H1 (cell line): ENCODE results near the gene TMEM163. TPM values are rescaled to one million over a fixed set of nuclear protein-coding genes. Genes with fewer than 3 reads are reported as not detected.

Experiments used
- CTCF ChIA-PET: fragments of 300-600 bp; sonication (Branson Sonifier 250); formaldehyde crosslinking; loops from one replicate; lab custom pipeline; 2021; ENCODE audit not compliant: partially characterized antibody; lab: Charles Lee
- POLR2A ChIA-PET: fragments of 300-600 bp; sonication (Branson Sonifier 250); formaldehyde crosslinking; loops from one replicate; lab custom pipeline; 2021; ENCODE audit warnings: inconsistent platforms; ENCODE audit not compliant: partially characterized antibody; lab: Charles Lee
- DNase-seq, 2 experiments: peaks; one replicate each; pipeline versions ENCODE4 v3.0.0 to v3.0.0-alpha.2; 2010 to 2022; ENCODE audit warnings: low spot score in 2 of 2, low read depth in 1 of 2, mixed read lengths in 1 of 2
- FAIRE-seq: peaks from 2 replicates; lab custom pipeline; 2011; peaks lifted over from hg19 to GRCh38; lab: Jason Lieb, UNC
- H2AFZ ChIP-seq: 2 replicates; pipeline ENCODE4 v1.8.1; 2012; ENCODE audit warnings: low read length, inconsistent platforms
- H2AK5ac ChIP-seq: 2 replicates; pipeline ENCODE4 v1.6.1; 2013; ENCODE audit warnings: low read depth, low read length
- H2BK120ac ChIP-seq: replicated peaks from 2 replicates; pipeline ENCODE3; 2013; ENCODE audit warnings: low read depth, low read length, inconsistent platforms
- H2BK12ac ChIP-seq: 2 replicates; pipeline ENCODE4 v1.6.1; 2013; ENCODE audit warnings: low read depth, low read length
- H2BK15ac ChIP-seq: 2 replicates; pipeline ENCODE4 v1.6.1; 2013; ENCODE audit warnings: low read length
- H2BK20ac ChIP-seq: 2 replicates; pipeline ENCODE4 v1.6.1; 2013; ENCODE audit warnings: low read length
- H2BK5ac ChIP-seq: 2 replicates; pipeline ENCODE4 v1.6.1; 2013; ENCODE audit warnings: low read depth, low read length
- H3K14ac ChIP-seq: 2 replicates; pipeline ENCODE4 v1.6.1; 2013; ENCODE audit warnings: inconsistent platforms; ENCODE audit not compliant: insufficient read length
- H3K18ac ChIP-seq: 2 replicates; pipeline ENCODE4 v1.6.1; 2013; ENCODE audit warnings: low read length; ENCODE audit errors: extremely low read depth
- H3K23ac ChIP-seq: 2 replicates; pipeline ENCODE4 v1.6.1; 2013; ENCODE audit warnings: inconsistent platforms; ENCODE audit not compliant: insufficient read length
- H3K23me2 ChIP-seq: 2 replicates; pipeline ENCODE4 v1.6.1; 2013; ENCODE audit warnings: low read depth, low read length
- H3K27ac ChIP-seq: 2 replicates; pipeline ENCODE4 v1.6.1; 2011; ENCODE audit warnings: low read depth, low read length, inconsistent platforms
- H3K27me3 ChIP-seq, 4 experiments: replicated peaks in 1 of 4; 1 replicate in 1 of 4; 2 replicates in 3 of 4; pipeline versions ENCODE4 v1.6.1 to v1.8.1; 2011 to 2013; ENCODE audit warnings: low read length in 3 of 4, mild to moderate bottlenecking in 3 of 4, inconsistent platforms in 2 of 4, mixed read lengths in 2 of 4, moderate library complexity in 1 of 4; ENCODE audit not compliant: control insufficient read depth in 3 of 4, insufficient read depth in 3 of 4; ENCODE audit errors: extremely low read depth in 1 of 4
- H3K36me3 ChIP-seq, 4 experiments: 2 replicates each; pipeline versions ENCODE4 v1.6.1 to v1.8.1; 2011 to 2013; ENCODE audit warnings: mild to moderate bottlenecking in 4 of 4, low read length in 3 of 4, moderate library complexity in 2 of 4, control low read depth in 1 of 4, inconsistent platforms in 1 of 4; ENCODE audit not compliant: insufficient read depth in 4 of 4, control insufficient read depth in 2 of 4
- H3K4ac ChIP-seq: replicated peaks from 2 replicates; pipeline ENCODE3; 2013; ENCODE audit warnings: low read length, low read depth, mixed read lengths, inconsistent platforms; ENCODE audit not compliant: insufficient read length
- H3K4me1 ChIP-seq, 4 experiments: replicated peaks in 1 of 4; 1 replicate in 1 of 4; 2 replicates in 3 of 4; pipeline versions ENCODE4 v1.6.1 to v1.8.1; 2011 to 2013; ENCODE audit warnings: low read length in 3 of 4, inconsistent platforms in 2 of 4, mixed read lengths in 1 of 4; ENCODE audit not compliant: insufficient read depth in 4 of 4, control insufficient read depth in 3 of 4
- H3K4me2 ChIP-seq, 2 experiments: 2 replicates each; pipeline versions ENCODE4 v1.6.1 to v1.8.1; 2011 to 2013; ENCODE audit warnings: low read depth in 2 of 2, low read length in 2 of 2, control low read depth in 1 of 2, inconsistent platforms in 1 of 2, mild to moderate bottlenecking in 1 of 2; ENCODE audit not compliant: insufficient read depth in 1 of 2
- H3K4me3 ChIP-seq, 4 experiments: fragments of 200-600, 300-600 bp in 1 of 4; sonication (generic), shearing (Covaris generic), sonication (Bioruptor Twin) in 1 of 4; 2 replicates each; pipeline versions ENCODE4 v1.5.1 to v1.8.1; 2011 to 2016; ENCODE audit warnings: low read length in 4 of 4, low read depth in 3 of 4, control low read depth in 2 of 4, inconsistent platforms in 2 of 4, mild to moderate bottlenecking in 2 of 4, mixed read lengths in 1 of 4, moderate library complexity in 1 of 4; ENCODE audit not compliant: insufficient read depth in 2 of 4; ENCODE audit errors: extremely low read depth in 1 of 4
- H3K56ac ChIP-seq: replicated peaks from 2 replicates; pipeline ENCODE3; 2013; ENCODE audit warnings: low read depth, mild to moderate bottlenecking, mixed read lengths, low read length, inconsistent platforms; ENCODE audit not compliant: insufficient read length
- H3K79me1 ChIP-seq: 2 replicates; pipeline ENCODE4 v1.6.1; 2013; ENCODE audit warnings: low read depth, low read length, control low read depth
- H3K79me2 ChIP-seq, 2 experiments: 2 replicates each; pipeline versions ENCODE4 v1.6.1 to v1.8.1; 2012 to 2013; ENCODE audit warnings: low read length in 2 of 2, mild to moderate bottlenecking in 2 of 2, inconsistent platforms in 1 of 2; ENCODE audit not compliant: insufficient read depth in 2 of 2, control insufficient read depth in 1 of 2
- H3K9ac ChIP-seq, 4 experiments: replicated peaks in 1 of 4; 1 replicate in 1 of 4; 2 replicates in 3 of 4; pipeline versions ENCODE4 v1.6.1 to v1.8.1; 2011 to 2013; ENCODE audit warnings: low read depth in 3 of 4, low read length in 3 of 4, control low read depth in 2 of 4, mild to moderate bottlenecking in 2 of 4, moderate library complexity in 2 of 4, inconsistent platforms in 1 of 4; ENCODE audit errors: extremely low read depth in 1 of 4
- H3K9me3 ChIP-seq, 2 experiments: 2 replicates each; pipeline versions ENCODE4 v1.6.1 to v1.8.1; 2012 to 2013; ENCODE audit warnings: mild to moderate bottlenecking in 2 of 2, moderate library complexity in 2 of 2, control low read depth in 1 of 2, inconsistent platforms in 1 of 2, low read depth in 1 of 2, low read length in 1 of 2, mixed read lengths in 1 of 2; ENCODE audit not compliant: insufficient read depth in 2 of 2
- H4K20me1 ChIP-seq, 2 experiments: replicated peaks in 1 of 2; 2 replicates each; pipeline versions ENCODE3 to v1.8.1; 2011 to 2013; ENCODE audit warnings: inconsistent platforms in 2 of 2, low read length in 2 of 2, mild to moderate bottlenecking in 1 of 2; ENCODE audit not compliant: insufficient read depth in 2 of 2, control insufficient read depth in 1 of 2
- H4K5ac ChIP-seq: 2 replicates; pipeline ENCODE4 v1.6.1; 2013; ENCODE audit warnings: low read length, low read depth, mixed read lengths, inconsistent platforms; ENCODE audit not compliant: insufficient read length
- H4K8ac ChIP-seq: 2 replicates; pipeline ENCODE4 v1.8.0; 2013; ENCODE audit warnings: mild to moderate bottlenecking, moderate library complexity, low read length, inconsistent platforms; ENCODE audit not compliant: insufficient read depth; ENCODE audit errors: extremely low read depth
- H4K91ac ChIP-seq: replicated peaks from 2 replicates; pipeline ENCODE3; 2013; ENCODE audit warnings: low read length, mixed read lengths, inconsistent platforms; ENCODE audit not compliant: insufficient read length
- CTCF ChIP-seq, 3 experiments: IDR thresholded peaks; 1 replicate in 2 of 3; 2 replicates in 1 of 3; pipeline versions ENCODE4 v1.5.1 to v1.6.1; 2011; ENCODE audit warnings: low read length in 3 of 3, mild to moderate bottlenecking in 3 of 3, inconsistent platforms in 2 of 3, low read depth in 1 of 3, moderate library complexity in 1 of 3; ENCODE audit not compliant: insufficient read depth in 1 of 3; ENCODE audit errors: control extremely low read depth in 1 of 3
- POU5F1 ChIP-seq: IDR thresholded peaks from 2 replicates; pipeline ENCODE4 v1.6.1; 2011; ENCODE audit warnings: low read depth, mild to moderate bottlenecking, low read length, moderate library complexity
- RAD21 ChIP-seq, 2 experiments: IDR thresholded peaks in 1 of 2; conservative IDR thresholded peaks in 1 of 2; 2 replicates each; pipeline ENCODE4 v1.6.1; 2011; ENCODE audit warnings: low read depth in 2 of 2, low read length in 2 of 2, improper control_type of control experiment in 1 of 2, inconsistent platforms in 1 of 2, mild to moderate bottlenecking in 1 of 2, moderate library complexity in 1 of 2
- YY1 ChIP-seq: IDR thresholded peaks from 2 replicates; pipeline ENCODE4 v1.6.1; 2011; ENCODE audit warnings: low read depth, mild to moderate bottlenecking, low read length
- WGBS, 2 experiments: shearing (Covaris generic) in 1 of 2; methylation state at CpG; one replicate each; pipeline versions ENCODE4 v1.1.6 to v1.1.7; 2013 to 2015; ENCODE audit warnings: low lambda C conversion rate in 2 of 2, mixed read lengths in 2 of 2, inconsistent platforms in 1 of 2, low coverage in 1 of 2, missing lambda C conversion rate in 1 of 2; ENCODE audit not compliant: insufficient replicate concordance in 2 of 2, insufficient coverage in 1 of 2, insufficient read length in 1 of 2; ENCODE audit errors: extremely low coverage in 1 of 2, missing lambda C conversion rate in 1 of 2; 5-methylcytosine and 5-hydroxymethylcytosine counted together
- polyA plus RNA-seq, 7 experiments: library from polyadenylated mRNA; depleted of rRNA in 3 of 7; stranded (reverse) in 5 of 7; unstranded in 2 of 7; fragments of >200 nt in 5 of 7; fragments of 200-250 nt in 2 of 7; gene quantifications; 1 replicate in 5 of 7; 2 replicates in 1 of 7; 4 replicates in 1 of 7; pipeline versions ENCODE4 v1.2.1 to v1.2.3, GENCODE V29; 2011 to 2013; ENCODE audit warnings: missing spikeins in 2 of 7, mixed read lengths in 2 of 7
- total RNA-seq: library from RNA; stranded (reverse); fragmentation: NEBNext Ultra II Directional; extraction: Animal tissue kit (Norgen Biotek cat#: 25700); gene quantifications from 2 replicates; pipeline ENCODE4 v1.2.1, GENCODE V29; 2021

The TMEM163 gene
- total and polyA plus RNA-seq, 2 of the 8 experiments (the other 6 are each of a cell fraction or from before 2014, with no cell fraction given), result 2.8 to 3.2 TPM

GRCh38 chr2:134466141-134466540, 252.7 kb downstream of the TMEM163 start:
- Histone ChIP-seq H3K23ac (no peak overlapping the region), H2BK5ac (no peak overlapping the region), H3K14ac (no peak overlapping the region), H3K79me1 (no peaks in the 10 kb centered on the region), H3K18ac (no peak overlapping the region), H3K23me2 (no peaks in the 10 kb centered on the region), H4K5ac (no peak overlapping the region), H4K8ac (no peak overlapping the region; the same call in 1 of the 2 replicates), H2BK120ac (no peak overlapping the region), H3K4me1 (no peaks in the 10 kb centered on the region; a peak in 1 of 7 replicates), H2BK20ac (no peak overlapping the region), H2BK12ac (no peak overlapping the region), H3K4ac (no peak overlapping the region), H3K36me3 (no peaks in the 10 kb centered on the region), H4K91ac (no peak overlapping the region), H3K4me3 (no peak overlapping the region), H2BK15ac (no peak overlapping the region), H3K56ac (no peak overlapping the region), H3K27ac (no peak overlapping the region), H4K20me1 (no peaks in the 10 kb centered on the region), H3K27me3 (no peaks in the 10 kb centered on the region), H3K9me3 (no peaks in the 10 kb centered on the region), H2AFZ (no peak overlapping the region), H3K9ac (no peak overlapping the region), H2AK5ac (no peak overlapping the region), H3K4me2 (no peak overlapping the region), H3K79me2 (no peaks in the 10 kb centered on the region)
- POLR2A ChIA-PET, result no interaction called here
- CTCF ChIA-PET, result interaction anchor here (0.6 to 3.6 kb wide), 9 partner anchors 15 to 435 kb away, joined by 3 to 31 read pairs (median 5); no protein-coding TSS in a partner anchor
- DNase-seq (peak in 1 of 2 experiments; percentile 68), FAIRE-seq (peak; percentile 90)
- 78% methylated on average over 3 of the region's 3 CpGs; no CpG with 5 or more reads in 1 of the 2 experiments for WGBS, 2 experiments
- TF ChIP-seq CTCF (IDR thresholded peaks at IDR 0.05; ENCODE audit: control extremely low read depth in 1 of 3, insufficient read depth in 1 of 3, low read depth in 1 of 3, low read length in 3 of 3) (peak; percentile 34 to 71 (median 69)), RAD21 (IDR thresholded peaks at IDR 0.05 in 1 of 2, conservative IDR thresholded peaks at IDR 0.05 in 1 of 2; ENCODE audit: low read depth in 2 of 2, low read length in 2 of 2) (peak; percentile 71 to 80), POU5F1 (no peak), YY1 (no peak)
